PC-3 (cell line): ENCODE data around the gene PLXNA1.

ENCODE experiments used
- CTCF ChIP-seq: fragments of 300-600 bp; sonication (generic); conservative IDR thresholded peaks from 2 replicates; pipeline ENCODE4 v1.5.1; 2017; ENCODE audit warnings: antibody characterized with exemption, low read depth, mild to moderate bottlenecking, low read length
- EZH2 ChIP-seq: fragments of 300-600 bp; sonication (generic); IDR thresholded peaks from one replicate; pipeline ENCODE4 v1.6.1; 2017; ENCODE audit warnings: antibody characterized with exemption, mild to moderate bottlenecking, low read length; ENCODE audit not compliant: unreplicated experiment
- EZH2phosphoT487 ChIP-seq: fragments of 300-600 bp; sonication (generic); IDR thresholded peaks from 2 replicates; pipeline ENCODE4 v1.6.1; 2018; ENCODE audit warnings: mild to moderate bottlenecking, antibody characterized with exemption, low read length, borderline replicate concordance

- no peak for TF ChIP-seq CTCF
- no peak for TF ChIP-seq EZH2
- no peak for TF ChIP-seq EZH2phosphoT487
Observed at GRCh38 chr3:127025456-127025855, 42.5 kb downstream of the PLXNA1 start.
